Fibroblast of skin of scalp (primary cell): ENCODE data around the gene ZNF423.
A peak's percentile ranks its signal among the peaks of the same experiment; 100 is the strongest.
"Not testable (repeated sequence)": the region's sequence is repeated elsewhere in the genome, so short reads cannot be mapped to it uniquely, and the experiment has no call there.

Experiments used
- DNase-seq: peaks from one replicate; pipeline ENCODE4 v3.0.0-alpha.2; 2013

ZNF423 gene

DNA sequence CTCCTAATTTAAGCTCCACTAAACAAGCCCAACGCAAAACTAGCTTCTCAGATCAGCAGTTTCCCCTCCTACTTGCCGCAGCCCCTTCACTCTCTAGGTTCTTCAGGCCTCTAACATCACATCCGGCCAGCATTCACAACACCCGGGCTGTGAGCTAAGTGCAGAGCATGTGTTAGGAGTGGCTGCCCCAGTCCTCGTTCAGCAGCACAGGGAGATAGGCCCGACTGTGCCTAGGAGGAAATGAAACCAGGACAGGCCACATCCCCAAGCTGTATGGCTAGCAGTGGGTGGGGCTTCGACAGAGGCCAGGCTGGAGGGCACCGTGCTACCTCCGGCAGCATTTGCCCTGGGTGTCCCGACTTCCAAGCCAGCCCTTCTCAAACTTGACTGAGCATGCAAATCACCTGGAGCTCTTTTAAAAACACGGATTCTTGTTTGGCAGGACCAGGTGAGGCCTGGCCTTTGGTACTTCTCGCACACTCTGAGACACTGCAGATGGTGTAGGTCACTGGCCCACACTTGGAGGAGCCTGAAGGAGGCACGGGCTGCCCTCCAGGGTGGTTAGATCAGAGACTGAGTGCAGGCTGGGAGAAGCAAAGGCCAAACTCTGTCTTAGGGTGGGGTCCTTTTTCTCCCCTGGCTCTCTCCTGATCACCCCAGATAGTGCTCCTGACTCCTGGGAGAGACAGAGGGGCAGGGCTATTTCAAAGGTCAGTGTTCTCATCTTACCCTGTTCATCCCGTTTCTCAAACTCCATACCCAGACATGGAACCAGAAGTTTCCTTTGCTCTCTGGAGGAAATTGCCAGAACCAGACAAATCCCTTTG is 280.4 kb downstream of the ZNF423 start:
- no peak for DNase-seq

DNA sequence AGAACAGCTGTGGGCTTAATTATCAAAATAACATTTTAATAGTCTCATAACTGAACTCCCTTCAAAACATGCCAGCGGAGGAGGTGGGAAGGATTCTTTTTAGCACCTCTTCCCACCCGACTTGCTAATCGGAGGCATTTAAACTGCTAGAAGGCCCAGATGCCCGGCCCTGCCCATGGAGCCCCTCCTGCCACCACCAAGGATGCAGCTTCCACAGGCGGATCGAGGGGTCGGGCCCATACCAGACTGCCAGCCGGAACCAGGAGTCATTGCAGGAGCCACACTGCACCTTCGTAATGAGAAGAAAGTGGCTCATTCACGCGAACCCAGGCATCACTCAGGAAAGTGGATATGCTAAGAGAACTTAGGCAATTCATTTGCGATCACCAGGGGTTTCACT is 281.1 kb downstream of the ZNF423 start:
- no peak for DNase-seq

GRCh38 chr16:49567950-49568349 is 288.0 kb downstream of the ZNF423 start:
- DNase-seq: no peak

DNA sequence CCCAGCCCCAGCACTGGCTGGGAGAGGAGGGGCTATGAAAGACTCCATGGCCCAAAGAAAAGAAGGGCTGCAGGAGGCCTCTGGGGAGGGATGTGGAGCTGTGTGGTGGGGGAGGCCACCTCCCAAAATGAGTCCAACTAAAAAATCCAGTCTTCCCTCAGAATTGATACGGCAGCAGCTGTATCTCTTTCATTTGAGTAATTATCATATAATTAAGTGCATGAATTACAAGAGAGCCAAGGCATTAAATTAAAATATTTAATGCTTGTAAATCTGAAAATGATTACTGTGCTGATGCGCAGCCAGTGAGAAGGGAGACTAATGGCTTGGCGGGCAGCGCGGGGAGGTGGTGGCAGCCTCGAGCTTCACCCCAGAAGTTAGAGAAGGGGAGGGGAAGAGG is 289.5 kb downstream of the ZNF423 start:
- no peak for DNase-seq

- peak; percentile 75 for DNase-seq
Observed at GRCh38 chr16:49564496-49565229, 291.2 kb downstream of the ZNF423 start.

DNA sequence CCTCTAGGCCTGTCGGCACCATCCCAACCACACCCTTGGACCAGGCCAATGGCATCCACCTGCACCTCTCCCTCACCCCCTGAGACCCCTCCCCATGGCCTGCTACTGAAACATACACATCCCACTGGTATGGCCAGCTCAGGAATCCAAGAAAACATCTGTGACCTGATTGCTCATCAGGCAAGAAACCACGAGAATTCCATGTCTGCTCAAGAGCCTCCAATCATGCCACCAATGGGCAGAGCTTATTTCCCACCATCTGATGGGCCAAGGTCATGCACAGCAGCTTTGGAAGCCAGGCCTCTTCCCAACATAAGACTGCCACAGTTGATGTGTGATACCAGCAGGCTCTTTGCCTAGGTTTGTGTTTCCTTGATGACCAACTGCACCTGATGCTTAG is 292.2 kb downstream of the ZNF423 start:
- peak; percentile 82 for DNase-seq

DNA sequence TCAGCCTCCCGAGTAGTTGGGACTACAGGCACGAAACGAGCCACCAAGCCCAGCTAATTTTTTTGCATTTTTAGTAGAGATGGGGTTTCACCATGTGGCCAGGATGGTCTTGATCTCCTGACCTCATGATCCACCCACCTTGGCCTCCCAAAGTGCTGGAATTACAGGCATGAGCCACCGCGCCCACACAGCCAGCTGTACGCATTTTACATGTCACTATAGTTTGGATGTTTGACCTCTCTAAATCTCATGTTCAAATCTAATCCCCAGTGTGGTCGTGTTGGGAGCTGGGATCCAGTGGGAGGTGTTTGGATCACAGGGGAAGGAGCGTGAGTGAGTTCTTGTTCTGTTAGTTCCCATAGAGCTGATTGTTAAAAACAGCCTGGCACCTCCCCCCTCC is 293.0 kb downstream of the ZNF423 start:
- DNase-seq: not testable (repeated sequence)

- DNase-seq: no peak
Observed at GRCh38 chr16:49562228-49562627, 293.7 kb downstream of the ZNF423 start.

DNA sequence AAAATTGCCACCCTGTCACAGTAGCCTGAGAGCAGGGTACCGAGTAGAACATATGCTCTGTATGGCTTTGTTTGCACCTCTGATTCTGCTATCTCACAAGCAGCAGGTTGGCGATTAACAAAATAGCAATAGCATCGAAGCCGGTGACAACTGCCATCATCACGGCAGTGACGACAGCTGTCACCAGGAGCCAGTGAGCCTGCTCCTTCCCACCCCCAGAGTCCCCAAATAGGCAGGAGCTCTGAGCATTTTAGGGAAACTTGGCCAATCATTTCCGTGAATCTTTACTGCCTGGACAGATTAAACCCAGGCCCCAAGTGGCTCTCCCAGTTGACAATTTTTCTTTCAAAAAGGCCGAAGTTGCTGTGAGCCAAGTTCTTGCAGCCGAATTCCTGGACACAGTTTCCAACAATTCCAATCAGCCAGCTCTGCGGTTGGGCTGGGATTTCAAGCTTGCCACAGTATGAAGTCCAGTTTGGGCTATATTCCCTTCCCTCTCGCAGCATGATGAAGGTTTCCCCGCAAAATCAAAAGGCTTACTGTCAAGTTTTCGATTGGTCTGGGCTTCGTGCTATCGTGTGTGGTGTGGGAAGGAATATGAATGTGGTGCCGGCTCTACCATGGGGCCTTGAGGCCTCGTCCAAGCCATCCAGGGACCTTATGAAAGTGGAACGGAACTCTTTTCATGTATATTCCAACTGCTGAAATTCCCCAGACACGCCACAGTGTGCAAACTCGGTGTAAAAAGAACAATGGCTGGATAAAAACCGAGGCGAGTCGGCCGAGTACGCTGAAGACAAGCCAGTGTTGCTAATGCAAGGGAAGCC is 295.7 kb downstream of the ZNF423 start:
- peak; percentile 51 for DNase-seq

GRCh38 chr16:49559242-49559641 is 296.7 kb downstream of the ZNF423 start:
- no peak for DNase-seq

DNA sequence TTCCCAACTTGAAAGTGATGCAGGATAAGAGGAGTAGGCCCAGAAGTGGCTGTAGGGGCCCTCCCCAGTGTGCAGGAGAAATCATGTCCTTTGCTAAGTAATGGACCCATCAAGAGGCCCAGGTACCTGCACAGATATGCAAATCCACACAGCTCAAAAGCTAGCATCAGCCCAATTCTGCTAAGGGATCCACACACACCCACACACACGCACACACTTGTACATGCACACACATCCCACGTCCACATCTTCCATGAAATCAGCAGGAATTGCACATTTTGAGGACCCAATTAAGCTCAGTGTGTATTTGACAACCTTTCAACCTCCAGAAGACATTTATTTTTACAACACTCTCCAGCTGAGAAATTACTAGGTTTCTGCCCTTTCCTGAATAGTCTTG is 297.5 kb downstream of the ZNF423 start:
- DNase-seq: no peak

DNA sequence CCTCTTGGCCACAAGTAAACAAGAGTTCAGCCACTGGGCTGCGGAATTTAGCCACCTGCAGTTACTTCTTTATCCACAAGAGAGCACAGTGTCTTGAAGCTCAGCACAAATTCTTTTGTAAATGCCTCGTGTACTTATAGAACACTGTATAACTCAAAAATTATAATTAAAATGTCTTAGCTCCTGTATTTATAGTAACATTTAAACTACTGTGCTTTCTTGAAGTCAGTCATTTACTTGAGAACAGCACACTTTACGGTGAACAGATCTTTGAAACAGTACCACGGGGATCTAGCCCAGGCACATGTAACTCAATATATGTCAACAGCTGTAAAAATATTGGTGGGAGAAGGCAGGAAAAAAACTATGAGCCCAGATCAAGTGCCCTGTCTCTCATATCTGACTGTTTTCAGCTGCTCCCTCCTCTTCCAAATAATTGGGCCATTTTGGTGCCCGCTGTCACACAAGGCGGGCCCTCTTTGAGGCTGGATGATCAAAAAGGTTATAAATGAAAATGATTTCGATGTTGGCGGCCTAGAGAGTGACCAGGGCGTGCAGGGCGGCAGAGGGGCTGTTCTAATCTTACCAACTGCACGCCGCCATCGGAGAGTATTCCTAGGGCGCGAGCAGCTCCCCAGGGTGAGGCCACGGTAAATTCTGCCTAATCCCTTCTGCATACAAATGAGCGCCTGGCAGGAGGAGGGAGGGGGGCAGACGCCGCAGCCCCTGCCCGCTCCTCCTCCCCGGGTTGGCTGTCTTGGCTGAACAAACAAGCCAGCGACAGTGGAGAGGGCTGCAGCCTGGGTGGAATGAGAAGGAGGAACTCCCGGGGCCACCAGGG is 299.1 kb downstream of the ZNF423 start:
- DNase-seq: peak; percentile 62

DNA sequence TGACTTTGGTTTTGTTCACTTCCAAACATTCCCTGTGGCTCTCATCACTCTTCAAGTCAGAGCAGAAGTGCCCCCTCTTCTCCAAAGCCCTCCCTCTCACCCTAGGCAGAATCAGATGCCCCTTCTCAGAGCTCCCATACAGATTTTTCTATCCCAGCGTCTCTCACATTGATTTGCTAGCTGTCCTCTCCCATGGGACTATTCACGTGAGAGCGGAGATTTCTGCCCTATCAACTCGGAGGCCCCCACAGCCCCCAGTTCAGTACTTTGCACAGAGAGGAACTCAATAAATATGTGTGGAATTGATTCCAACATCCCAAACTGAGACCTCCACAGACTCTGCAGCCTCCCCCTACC is 299.7 kb downstream of the ZNF423 start:
- no peak for DNase-seq

DNA sequence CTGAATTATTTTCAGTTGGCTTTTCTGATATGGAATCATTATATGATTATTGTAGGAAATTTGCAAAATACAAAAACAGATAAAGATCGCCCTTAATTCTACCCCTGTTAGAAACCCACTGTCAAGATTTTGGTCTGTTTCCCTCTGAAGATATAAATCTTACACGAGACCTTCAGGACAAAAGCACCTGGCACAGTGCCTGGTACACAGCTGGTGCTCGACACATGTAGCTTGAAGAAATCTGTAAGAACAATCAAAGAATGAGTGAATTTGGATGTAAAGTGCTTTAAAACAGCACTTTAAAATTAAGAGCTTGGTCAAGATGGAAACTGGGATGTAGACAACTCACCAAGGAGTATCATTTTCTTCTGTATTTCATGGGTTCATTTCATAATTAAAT is 301.2 kb downstream of the ZNF423 start:
- DNase-seq: no peak

GRCh38 chr16:49552313-49552928 is 303.5 kb downstream of the ZNF423 start:
- DNase-seq: no peak

DNA sequence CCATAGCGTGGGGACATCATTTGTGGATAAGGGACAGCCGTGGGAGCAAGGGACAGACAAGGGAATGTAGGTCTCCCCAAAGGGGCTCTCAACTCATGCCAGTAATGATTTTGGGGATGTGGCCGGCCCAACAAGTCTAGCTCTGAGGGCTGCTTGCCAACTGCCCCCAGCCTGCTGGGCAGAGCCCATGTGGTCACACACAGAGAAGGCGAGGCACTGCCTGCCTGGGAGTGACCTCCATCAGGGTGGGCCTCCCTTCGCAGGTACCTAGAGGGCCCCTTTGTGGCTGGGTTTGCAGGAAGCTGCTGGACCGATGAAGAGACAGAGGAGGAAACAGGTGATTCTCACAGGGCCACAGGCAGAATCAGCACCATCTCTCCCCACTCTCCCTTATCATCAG is 305.2 kb downstream of the ZNF423 start:
- no peak for DNase-seq

- no peak for DNase-seq
Observed at GRCh38 chr16:49550140-49550539, 305.8 kb downstream of the ZNF423 start.

DNA sequence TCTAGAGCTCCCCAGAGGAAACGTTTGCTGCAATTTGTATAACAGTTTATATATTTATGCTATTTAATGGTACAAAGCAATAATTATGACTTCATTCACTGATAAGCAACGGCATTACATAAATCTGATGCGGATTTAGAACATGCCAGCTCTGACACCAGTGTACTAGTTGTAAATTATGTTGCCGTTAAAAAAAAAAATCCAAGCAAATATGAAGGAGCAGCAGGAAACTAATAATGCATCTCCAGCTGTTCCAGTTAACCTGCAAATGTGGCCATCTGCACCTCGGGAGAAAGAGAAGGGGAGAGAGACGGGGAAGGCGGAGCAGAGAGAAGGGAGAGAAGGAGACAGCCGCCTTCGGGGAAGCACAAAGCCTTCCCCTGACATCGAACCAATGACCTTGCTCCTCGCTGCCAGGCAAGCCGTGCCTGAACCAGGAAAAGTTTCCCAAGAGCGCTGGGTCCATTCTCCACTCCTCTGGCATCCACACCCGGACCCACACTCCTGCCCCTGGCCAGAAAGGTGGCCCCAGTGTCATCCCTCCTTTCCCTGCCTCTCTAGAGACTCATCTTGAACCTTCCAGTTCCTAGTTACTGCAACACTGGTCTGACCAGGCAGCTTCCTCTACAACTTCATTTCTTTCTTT is 307.5 kb downstream of the ZNF423 start:
- DNase-seq: no peak

GRCh38 chr16:49547448-49547847 is 308.5 kb downstream of the ZNF423 start:
- DNase-seq: no peak

DNA sequence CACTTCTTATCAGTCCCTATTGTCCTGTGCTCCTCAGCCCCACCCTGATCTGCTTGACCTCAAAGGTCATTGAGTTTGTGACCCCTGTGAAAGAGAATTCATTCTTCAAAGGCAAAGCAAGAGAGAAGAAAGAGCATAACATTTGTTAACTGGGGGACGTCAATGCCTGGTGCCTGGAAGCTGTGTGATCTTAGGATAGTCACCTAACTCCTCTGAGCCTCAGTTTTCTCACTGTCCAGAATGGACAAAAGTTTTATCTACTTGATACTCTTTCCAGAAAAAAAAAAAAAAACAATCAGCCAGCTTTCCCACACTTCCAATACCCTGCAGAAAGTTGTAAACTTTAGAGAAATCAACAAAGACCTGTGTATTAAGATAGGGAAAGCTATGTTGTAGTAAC is 309.2 kb downstream of the ZNF423 start:
- DNase-seq: no peak

- no peak for DNase-seq
Observed at GRCh38 chr16:49545741-49546448, 310.0 kb downstream of the ZNF423 start.
